ENCODE measurements around the gene SERGEF.
"Not testable (repeated sequence)": the region's sequence is repeated elsewhere in the genome, so short reads cannot be mapped to it uniquely, and the experiment has no call there.

SERGEF gene

GRCh38 chr11:17906436-17906835 lies 106.4 kb downstream of the SERGEF start:
- peak; percentile 76 for DNase-seq (ENCODE audit: low spot score)

DNA sequence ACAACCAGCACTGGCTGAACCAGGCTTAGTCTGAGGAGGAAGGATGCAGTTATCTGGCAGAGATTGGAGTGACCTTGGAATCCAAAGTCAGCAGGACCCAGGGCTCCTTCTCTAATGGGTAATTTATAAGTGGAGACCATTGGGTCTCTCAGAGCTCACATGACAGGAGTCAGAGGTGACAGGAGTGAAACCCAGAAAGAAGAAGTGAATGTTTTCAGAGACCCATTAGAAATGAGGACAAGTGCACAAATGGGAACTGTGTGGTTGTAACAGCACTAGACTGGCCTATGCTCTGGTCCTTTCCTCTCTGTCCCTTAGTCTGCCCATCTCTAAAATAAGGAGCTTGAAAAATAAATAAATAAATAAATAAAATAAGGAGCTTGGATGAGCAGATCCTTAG lies 107.4 kb downstream of the SERGEF start:
- DNase-seq (ENCODE audit: low spot score): no peak

GRCh38 chr11:17901481-17901880 lies 111.4 kb downstream of the SERGEF start:
- DNase-seq (ENCODE audit: low spot score): no peak

- no peak for DNase-seq (ENCODE audit: low spot score)
These were observed 114.1 kb downstream of the SERGEF start for GRCh38 chr11:17898782-17899181.

GRCh38 chr11:17898071-17898470 lies 114.8 kb downstream of the SERGEF start:
- no peak for DNase-seq (ENCODE audit: low spot score)

- DNase-seq (ENCODE audit: low spot score): no peak
These were observed 115.4 kb downstream of the SERGEF start for GRCh38 chr11:17897495-17897894.

DNA sequence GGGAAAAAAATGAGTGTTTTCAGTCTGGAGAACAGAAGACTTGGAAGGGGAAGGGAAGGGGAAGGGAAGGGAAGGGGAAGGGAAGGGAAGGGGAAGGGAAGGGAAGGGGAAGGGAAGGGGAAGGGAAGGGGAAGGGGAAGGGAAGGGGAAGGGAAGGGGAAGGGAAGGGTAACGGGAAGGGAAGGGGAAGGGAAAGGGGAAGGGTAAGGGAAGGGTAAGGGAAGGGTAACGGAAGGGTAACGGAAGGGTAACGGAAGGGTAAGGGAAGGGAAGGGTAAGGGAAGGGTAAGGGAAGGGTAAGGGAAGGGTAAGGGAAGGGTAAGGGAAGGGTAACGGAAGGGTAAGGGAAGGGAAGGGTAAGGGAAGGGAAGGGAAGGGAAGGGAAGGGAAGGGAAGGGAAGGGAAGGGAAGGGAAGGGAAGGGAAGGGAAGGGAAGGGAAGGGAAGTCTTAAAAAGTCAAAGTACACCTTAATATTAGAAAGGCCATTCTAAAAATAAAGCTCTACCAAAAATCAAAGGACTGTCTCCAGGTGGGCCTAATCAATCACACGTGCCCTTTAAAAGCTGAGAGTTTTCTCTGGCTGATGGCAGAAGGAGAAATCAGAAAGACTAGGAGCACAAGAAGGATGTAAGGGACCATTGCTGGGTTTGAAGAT lies 116.2 kb downstream of the SERGEF start:
- DNase-seq (ENCODE audit: low spot score): not testable (repeated sequence)

- DNase-seq (ENCODE audit: low spot score): peak; percentile 42
These were observed 117.8 kb downstream of the SERGEF start for GRCh38 chr11:17894929-17895658.

DNA sequence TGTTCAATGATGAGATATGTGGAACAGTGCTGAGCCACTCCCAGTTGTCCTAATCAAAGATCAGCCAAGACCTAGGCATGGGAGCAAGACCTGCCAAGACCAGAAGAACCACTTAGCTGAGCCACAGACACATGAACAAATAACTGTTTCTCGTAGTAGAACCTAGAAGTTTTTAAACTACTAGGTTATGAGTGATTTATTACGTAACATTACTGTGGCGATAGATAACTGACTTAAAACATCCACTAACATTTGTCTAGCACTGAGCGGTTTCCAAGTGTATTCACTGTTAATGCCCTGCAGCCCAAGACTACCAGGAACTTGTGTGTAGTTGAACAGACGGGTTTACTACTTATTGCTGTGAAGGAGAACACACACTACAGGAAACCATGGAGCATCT lies 120.4 kb downstream of the SERGEF start:
- no peak for DNase-seq (ENCODE audit: low spot score)

DNA sequence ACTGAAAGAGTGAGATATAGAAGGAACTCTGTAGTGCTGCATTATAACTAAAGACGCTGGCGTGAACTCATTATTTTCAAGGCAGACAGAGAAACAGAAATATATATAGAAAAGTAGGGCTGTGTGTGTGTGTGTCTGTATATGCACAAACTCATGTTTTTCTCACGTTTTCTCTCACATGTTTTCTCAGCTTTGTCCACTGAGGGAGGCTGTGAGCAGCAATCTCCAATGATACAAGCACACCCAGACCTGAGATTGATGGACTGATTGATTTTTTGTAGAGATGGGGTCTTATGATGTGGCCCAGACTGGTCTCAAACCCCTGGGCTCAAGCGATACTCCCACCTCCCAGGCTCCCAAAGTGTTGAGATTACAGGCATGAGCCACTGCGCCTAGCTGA lies 122.5 kb downstream of the SERGEF start:
- no peak for DNase-seq (ENCODE audit: low spot score)

- peak; percentile 43 for DNase-seq (ENCODE audit: low spot score)
These were observed 125.1 kb downstream of the SERGEF start for GRCh38 chr11:17887779-17888178.

DNA sequence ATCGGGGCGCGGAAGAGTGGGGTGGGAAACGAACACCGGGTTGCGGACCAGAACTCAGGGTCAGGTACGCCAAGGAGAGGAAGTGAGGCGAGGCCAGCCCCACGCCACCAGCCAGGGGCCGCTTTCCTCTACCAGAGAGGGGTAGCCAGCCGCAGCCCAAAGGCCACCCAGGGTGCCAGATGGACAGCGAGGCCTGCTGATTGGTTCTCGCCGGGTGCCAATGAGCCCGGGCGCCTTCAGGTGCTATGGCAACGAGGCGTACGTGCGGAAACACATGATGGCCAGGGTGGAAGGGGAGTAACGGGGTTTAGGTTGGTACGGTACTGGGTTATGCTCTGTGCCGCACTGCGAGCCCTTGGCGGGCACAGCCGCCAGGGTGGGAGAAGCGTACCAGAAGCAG lies 128.9 kb downstream of the SERGEF start:
- no peak for DNase-seq (ENCODE audit: low spot score)

DNA sequence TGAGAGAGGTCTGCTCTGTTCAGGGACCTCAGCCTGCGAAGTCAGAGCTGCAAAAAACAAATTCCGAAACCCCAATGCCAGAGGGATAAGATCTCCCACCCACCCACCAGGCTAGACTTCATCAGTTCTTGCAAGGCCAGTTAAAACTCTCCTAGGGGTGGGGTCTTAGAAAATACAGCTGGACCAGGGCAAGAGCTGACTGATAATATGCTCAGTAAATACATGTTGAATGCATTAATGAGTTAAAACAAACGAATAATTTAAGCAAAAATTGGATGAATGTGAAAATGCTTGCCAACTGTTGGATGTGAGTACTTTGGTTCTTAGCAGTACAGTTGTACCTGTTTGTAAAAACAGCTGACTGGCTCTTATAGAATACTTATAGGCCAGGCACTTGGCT lies 129.8 kb downstream of the SERGEF start:
- no peak for DNase-seq (ENCODE audit: low spot score)

DNA sequence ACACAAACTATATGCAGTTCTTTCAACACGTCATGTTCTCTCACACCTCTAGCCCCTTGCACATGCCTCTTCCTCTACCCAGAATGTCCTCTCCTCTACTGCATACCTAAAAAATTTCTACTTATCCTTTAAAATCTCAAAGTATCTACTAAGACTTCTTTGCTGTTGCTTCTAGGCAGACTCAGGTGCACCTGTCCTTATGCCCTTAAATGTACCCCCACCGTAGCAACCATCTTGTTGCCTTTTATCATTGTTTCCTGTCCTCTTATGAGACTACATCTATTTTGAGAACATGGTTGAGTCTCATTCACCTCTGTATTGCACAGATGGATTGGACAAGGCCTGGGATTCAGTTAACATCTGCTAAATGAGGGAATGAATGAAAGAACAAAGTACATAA lies 134.1 kb downstream of the SERGEF start:
- no peak for DNase-seq (ENCODE audit: low spot score)

GRCh38 chr11:17877886-17878285 lies 135.0 kb downstream of the SERGEF start:
- no peak for DNase-seq (ENCODE audit: low spot score)

- DNase-seq (ENCODE audit: low spot score): no peak
These were observed 136.0 kb downstream of the SERGEF start for GRCh38 chr11:17876827-17877226.

- DNase-seq (ENCODE audit: low spot score): no peak
These were observed 137.0 kb downstream of the SERGEF start for GRCh38 chr11:17875891-17876290.

DNA sequence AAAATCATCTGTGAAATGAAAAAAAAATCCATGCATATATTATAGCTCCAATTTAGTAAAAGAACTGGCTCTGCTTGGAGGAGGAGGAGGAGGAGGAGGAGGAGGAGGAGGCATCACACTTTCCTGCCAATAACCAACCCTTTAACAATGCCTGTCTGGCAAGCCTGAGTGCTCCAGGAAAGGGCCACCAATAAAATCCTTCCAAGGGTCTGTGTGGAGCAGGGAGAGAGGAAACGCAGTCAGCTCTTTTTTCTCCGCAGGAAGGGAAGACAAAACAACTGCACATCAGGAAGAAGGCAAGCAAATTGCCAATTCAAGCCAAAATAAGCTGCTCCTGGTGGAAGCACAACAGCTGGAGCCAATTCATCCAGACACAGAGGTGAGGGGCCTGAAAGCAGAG lies 139.3 kb downstream of the SERGEF start:
- DNase-seq (ENCODE audit: low spot score): peak; percentile 57

DNA sequence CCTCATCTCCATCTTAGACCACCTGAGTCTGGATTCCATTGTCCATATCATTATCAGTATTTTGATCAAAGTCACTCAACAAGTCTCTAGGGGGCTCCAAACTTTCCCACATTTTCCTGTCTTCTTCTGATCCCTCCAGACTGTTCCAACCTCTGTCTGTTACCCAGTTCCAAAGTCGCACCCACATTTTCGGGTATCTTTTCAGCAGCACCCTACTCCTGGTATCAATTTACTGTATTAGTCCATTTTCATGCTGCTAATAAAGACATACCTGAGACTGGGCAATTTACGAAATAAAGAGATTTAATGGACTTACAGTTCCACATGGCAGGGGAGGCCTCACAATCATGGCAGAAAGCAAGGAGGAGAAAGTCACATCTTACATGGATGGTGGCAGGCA lies 144.4 kb downstream of the SERGEF start:
- DNase-seq (ENCODE audit: low spot score): not testable (repeated sequence)

GRCh38 chr11:17867341-17867740 lies 145.5 kb downstream of the SERGEF start:
- DNase-seq (ENCODE audit: low spot score): no peak

- no peak for DNase-seq (ENCODE audit: low spot score)
These were observed 146.9 kb downstream of the SERGEF start for GRCh38 chr11:17865765-17866428.

DNA sequence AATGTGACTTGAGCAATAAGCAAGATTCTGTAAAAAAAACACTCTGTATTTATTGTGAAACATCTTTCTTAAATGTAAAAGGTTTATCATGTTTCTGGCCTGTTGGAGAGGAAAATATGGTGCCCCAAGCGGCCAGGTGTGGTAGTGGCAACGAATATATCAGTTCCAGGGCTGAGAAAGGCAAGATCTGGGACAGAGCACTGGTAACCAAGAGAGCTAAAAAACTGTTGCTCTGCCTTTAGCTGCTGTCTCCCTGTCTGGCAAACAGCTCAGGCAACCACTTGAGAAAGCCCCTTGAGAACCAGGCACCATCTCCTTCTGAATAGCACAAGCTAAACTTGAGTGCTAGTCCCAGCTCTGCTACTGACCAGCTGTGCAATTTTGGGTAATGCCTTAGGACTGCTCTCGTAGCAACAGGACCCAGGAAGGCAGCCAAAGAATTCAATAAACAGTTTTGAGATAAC lies 148.3 kb downstream of the SERGEF start:
- no peak for DNase-seq (ENCODE audit: low spot score)
